Glomerular visceral epithelial cell (primary cell): ENCODE measurements around the gene PSMB4.

Experiments used
- DNase-seq: peaks from one replicate; pipeline ENCODE4 v3.0.0-alpha.2; 2016; ENCODE audit errors: extremely low spot score

PSMB4 gene

GRCh38 chr1:151443846-151444782 lies 44.7 kb downstream of the PSMB4 start:
- peak; percentile 74 for DNase-seq

GRCh38 chr1:151444783-151445177 lies 45.4 kb downstream of the PSMB4 start:
- peak; percentile 49 for DNase-seq

GRCh38 chr1:151447696-151448095 lies 48.3 kb downstream of the PSMB4 start:
- DNase-seq: no peak
